HepG2 (cell line): ENCODE results near the gene NUPR2. TPM values are rescaled to one million over a fixed set of nuclear protein-coding genes. Genes with fewer than 3 reads are reported as not detected.
A peak's percentile ranks its signal among the peaks of the same experiment; 100 is the strongest.

Experiments
- BCL6 ChIP-seq: IDR thresholded peaks from 2 replicates; pipeline ENCODE4 v1.6.1; 2016; ENCODE audit warnings: missing genetic modification reagents, missing compliant biosample characterization
- BORCS8-MEF2B ChIP-seq: sonication (generic); formaldehyde crosslinking; IDR thresholded peaks from 2 replicates; pipeline ENCODE4 v1.8.0; 2022; ENCODE audit warnings: mild to moderate bottlenecking, missing genetic modification reagents
- HIVEP1 ChIP-seq: sonication (generic); formaldehyde crosslinking; IDR thresholded peaks from 2 replicates; pipeline ENCODE4 v1.4.0; 2020; ENCODE audit warnings: mild to moderate bottlenecking, missing genetic modification reagents
- HOXA3 ChIP-seq: sonication (generic); formaldehyde crosslinking; IDR thresholded peaks from 2 replicates; pipeline ENCODE4 v1.5.0; 2020; ENCODE audit warnings: missing genetic modification reagents
- KDM1A ChIP-seq: IDR thresholded peaks from 2 replicates; pipeline ENCODE4 v1.6.1; 2016; ENCODE audit warnings: missing compliant biosample characterization
- MTF2 ChIP-seq: sonication (generic); formaldehyde crosslinking; IDR thresholded peaks from 2 replicates; pipeline ENCODE4 v1.5.0; 2020; ENCODE audit warnings: missing genetic modification reagents, borderline replicate concordance
- NFKBIZ ChIP-seq: IDR thresholded peaks from 2 replicates; pipeline ENCODE4 v1.6.1; 2018; ENCODE audit warnings: missing genetic modification reagents, missing compliant biosample characterization
- RELA ChIP-seq: sonication (generic); formaldehyde crosslinking; IDR thresholded peaks from 2 replicates; pipeline ENCODE4 v1.4.0; 2020; ENCODE audit warnings: missing genetic modification reagents
- ZBTB38 ChIP-seq: sonication (generic); formaldehyde crosslinking; IDR thresholded peaks from 2 replicates; pipeline ENCODE4 v1.5.1; 2020; ENCODE audit warnings: mild to moderate bottlenecking, missing genetic modification reagents
- ZBTB8A ChIP-seq: sonication (generic); formaldehyde crosslinking; IDR thresholded peaks from 2 replicates; pipeline ENCODE4 v1.4.0; 2020; ENCODE audit warnings: mild to moderate bottlenecking, low read depth, missing genetic modification reagents, borderline replicate concordance
- ZNF10 ChIP-seq: sonication (generic); formaldehyde crosslinking; IDR thresholded peaks from 2 replicates; pipeline ENCODE4 v1.4.0; 2020; ENCODE audit warnings: mild to moderate bottlenecking, low read depth, missing genetic modification reagents, borderline replicate concordance
- ZNF138 ChIP-seq: sonication (generic); formaldehyde crosslinking; IDR thresholded peaks from 2 replicates; pipeline ENCODE4 v1.5.0; 2020; ENCODE audit warnings: mild to moderate bottlenecking, low read depth, missing genetic modification reagents
- ZNF18 ChIP-seq: sonication (generic); formaldehyde crosslinking; IDR thresholded peaks from 2 replicates; pipeline ENCODE4 v1.8.0; 2022; ENCODE audit warnings: mild to moderate bottlenecking, missing genetic modification reagents; ENCODE audit not compliant: insufficient replicate concordance
- ZNF225 ChIP-seq: sonication (generic); formaldehyde crosslinking; IDR thresholded peaks from 2 replicates; pipeline ENCODE4 v1.4.0; 2020; ENCODE audit warnings: mild to moderate bottlenecking, missing genetic modification reagents
- ZNF354B ChIP-seq: sonication (generic); formaldehyde crosslinking; IDR thresholded peaks from 2 replicates; pipeline ENCODE4 v1.8.0; 2022; ENCODE audit warnings: mild to moderate bottlenecking, missing genetic modification reagents
- ZNF589 ChIP-seq: sonication (generic); formaldehyde crosslinking; conservative IDR thresholded peaks from 2 replicates; pipeline ENCODE4 v1.8.0; 2022; ENCODE audit warnings: mild to moderate bottlenecking, moderate library complexity, missing genetic modification reagents
- ZNF605 ChIP-seq: sonication (generic); formaldehyde crosslinking; IDR thresholded peaks from 2 replicates; pipeline ENCODE4 v1.8.0; 2022; ENCODE audit warnings: mild to moderate bottlenecking, missing genetic modification reagents
- ZNF749 ChIP-seq: sonication (generic); formaldehyde crosslinking; IDR thresholded peaks from 2 replicates; pipeline ENCODE4 v1.8.0; 2022; ENCODE audit warnings: mild to moderate bottlenecking, missing genetic modification reagents, moderate library complexity, borderline replicate concordance
- ZNF782 ChIP-seq: sonication (generic); formaldehyde crosslinking; IDR thresholded peaks from 2 replicates; pipeline ENCODE4 v1.4.0; 2020; ENCODE audit warnings: missing genetic modification reagents, mild to moderate bottlenecking, borderline replicate concordance
- ZSCAN20 ChIP-seq: sonication (generic); formaldehyde crosslinking; IDR thresholded peaks from 2 replicates; pipeline ENCODE4 v1.4.0; 2020; ENCODE audit warnings: missing genetic modification reagents, mild to moderate bottlenecking, borderline replicate concordance
- polyA plus RNA-seq, 8 experiments: library from polyadenylated mRNA; depleted of rRNA in 3 of 8; stranded (reverse) in 7 of 8; unstranded in 1 of 8; fragments of >200 nt; fragmentation: Illumina TruSeq in 4 of 8; extraction: Trizol in 4 of 8; gene quantifications; 2 replicates each; pipeline versions ENCODE4 v1.2.1 to v1.2.3, GENCODE V29; 2011 to 2016; ENCODE audit warnings: low read depth in 4 of 8, missing spikeins in 1 of 8, mixed read lengths in 1 of 8; ENCODE audit not compliant: insufficient read depth in 1 of 8
- total RNA-seq, 5 experiments: library from RNA; depleted of rRNA; stranded (reverse); fragments of >200 nt; fragmentation: Illumina TruSeq; extraction: Trizol; gene quantifications; 2 replicates each; pipeline ENCODE4 v1.2.3, GENCODE V29; 2016; ENCODE audit warnings: low read depth in 1 of 5
- TF ChIP-seq, protein P1 (sequence below): sonication (generic); formaldehyde crosslinking; IDR thresholded peaks from 2 replicates; pipeline ENCODE4 v1.4.0; 2020; ENCODE audit warnings: missing genetic modification reagents, borderline replicate concordance
- TF ChIP-seq, protein P2 (sequence below): sonication (generic); formaldehyde crosslinking; IDR thresholded peaks from 2 replicates; pipeline ENCODE4 v1.5.0; 2020; ENCODE audit warnings: mild to moderate bottlenecking, missing genetic modification reagents

The NUPR2 gene
- total and polyA plus RNA-seq, 2 of the 13 experiments (the other 11 are each of a cell fraction or from before 2014, with no cell fraction given) = not detected

- TF ChIP-seq ZNF18 = peak; percentile 77
- TF ChIP-seq ZNF225 (CRISPR knock-in tag) = peak; percentile 89
- no peak for TF ChIP-seq ZSCAN20 (CRISPR knock-in tag)
- TF ChIP-seq, protein P1, sequence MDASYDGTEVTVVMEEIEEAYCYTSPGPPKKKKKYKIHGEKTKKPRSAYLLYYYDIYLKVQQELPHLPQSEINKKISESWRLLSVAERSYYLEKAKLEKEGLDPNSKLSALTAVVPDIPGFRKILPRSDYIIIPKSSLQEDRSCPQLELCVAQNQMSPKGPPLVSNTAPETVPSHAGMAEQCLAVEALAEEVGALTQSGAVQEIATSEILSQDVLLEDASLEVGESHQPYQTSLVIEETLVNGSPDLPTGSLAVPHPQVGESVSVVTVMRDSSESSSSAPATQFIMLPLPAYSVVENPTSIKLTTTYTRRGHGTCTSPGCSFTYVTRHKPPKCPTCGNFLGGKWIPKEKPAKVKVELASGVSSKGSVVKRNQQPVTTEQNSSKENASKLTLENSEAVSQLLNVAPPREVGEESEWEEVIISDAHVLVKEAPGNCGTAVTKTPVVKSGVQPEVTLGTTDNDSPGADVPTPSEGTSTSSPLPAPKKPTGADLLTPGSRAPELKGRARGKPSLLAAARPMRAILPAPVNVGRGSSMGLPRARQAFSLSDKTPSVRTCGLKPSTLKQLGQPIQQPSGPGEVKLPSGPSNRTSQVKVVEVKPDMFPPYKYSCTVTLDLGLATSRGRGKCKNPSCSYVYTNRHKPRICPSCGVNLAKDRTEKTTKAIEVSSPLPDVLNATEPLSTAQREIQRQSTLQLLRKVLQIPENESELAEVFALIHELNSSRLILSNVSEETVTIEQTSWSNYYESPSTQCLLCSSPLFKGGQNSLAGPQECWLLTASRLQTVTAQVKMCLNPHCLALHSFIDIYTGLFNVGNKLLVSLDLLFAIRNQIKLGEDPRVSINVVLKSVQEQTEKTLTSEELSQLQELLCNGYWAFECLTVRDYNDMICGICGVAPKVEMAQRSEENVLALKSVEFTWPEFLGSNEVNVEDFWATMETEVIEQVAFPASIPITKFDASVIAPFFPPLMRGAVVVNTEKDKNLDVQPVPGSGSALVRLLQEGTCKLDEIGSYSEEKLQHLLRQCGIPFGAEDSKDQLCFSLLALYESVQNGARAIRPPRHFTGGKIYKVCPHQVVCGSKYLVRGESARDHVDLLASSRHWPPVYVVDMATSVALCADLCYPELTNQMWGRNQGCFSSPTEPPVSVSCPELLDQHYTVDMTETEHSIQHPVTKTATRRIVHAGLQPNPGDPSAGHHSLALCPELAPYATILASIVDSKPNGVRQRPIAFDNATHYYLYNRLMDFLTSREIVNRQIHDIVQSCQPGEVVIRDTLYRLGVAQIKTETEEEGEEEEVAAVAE (CRISPR knock-in tag) = no peak
- TF ChIP-seq, protein P2, sequence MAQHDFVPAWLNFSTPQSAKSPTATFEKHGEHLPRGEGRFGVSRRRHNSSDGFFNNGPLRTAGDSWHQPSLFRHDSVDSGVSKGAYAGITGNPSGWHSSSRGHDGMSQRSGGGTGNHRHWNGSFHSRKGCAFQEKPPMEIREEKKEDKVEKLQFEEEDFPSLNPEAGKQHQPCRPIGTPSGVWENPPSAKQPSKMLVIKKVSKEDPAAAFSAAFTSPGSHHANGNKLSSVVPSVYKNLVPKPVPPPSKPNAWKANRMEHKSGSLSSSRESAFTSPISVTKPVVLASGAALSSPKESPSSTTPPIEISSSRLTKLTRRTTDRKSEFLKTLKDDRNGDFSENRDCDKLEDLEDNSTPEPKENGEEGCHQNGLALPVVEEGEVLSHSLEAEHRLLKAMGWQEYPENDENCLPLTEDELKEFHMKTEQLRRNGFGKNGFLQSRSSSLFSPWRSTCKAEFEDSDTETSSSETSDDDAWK (CRISPR knock-in tag) = no peak
- peak; percentile 38; the same call in 1 of the 2 replicates for TF ChIP-seq NFKBIZ (CRISPR knock-in tag)
- peak; percentile 69; the same call in 1 of the 2 replicates for TF ChIP-seq ZNF354B (CRISPR knock-in tag)
- peak; percentile 77; the same call in 1 of the 2 replicates for TF ChIP-seq ZNF138 (CRISPR knock-in tag)
- TF ChIP-seq ZBTB38 = peak; percentile 67; the same call in 1 of the 2 replicates
- TF ChIP-seq ZNF605 (CRISPR knock-in tag) = peak; percentile 96
- TF ChIP-seq ZNF782 = peak; percentile 66; the same call in 1 of the 2 replicates
- TF ChIP-seq HIVEP1 (CRISPR knock-in tag) = peak; percentile 74; the same call in 1 of the 2 replicates
- no peak for TF ChIP-seq BCL6 (CRISPR knock-in tag)
- no peak for TF ChIP-seq ZBTB8A
- peak; percentile 88 for TF ChIP-seq HOXA3 (CRISPR knock-in tag)
- no peak for TF ChIP-seq KDM1A (CRISPR knock-in tag)
- TF ChIP-seq ZNF749 (CRISPR knock-in tag) = no peak
- no peak for TF ChIP-seq ZNF10
- peak; percentile 80; the same call in 1 of the 2 replicates for TF ChIP-seq ZNF589 (CRISPR knock-in tag)
- peak; percentile 86 for TF ChIP-seq BORCS8-MEF2B
- TF ChIP-seq RELA (CRISPR knock-in tag) = 0 out of 2 replicates have a peak, but pooled peaks have one; percentile 40
- peak; percentile 79; the same call in 1 of the 2 replicates for TF ChIP-seq MTF2 (CRISPR knock-in tag)
Observed at GRCh38 chr7:56106108-56107073, 9.8 kb downstream of the NUPR2 start, which contains the start of gene CHCHD2 (continued).
